ENCODE data around the gene UNC5C.

The UNC5C gene

DNA sequence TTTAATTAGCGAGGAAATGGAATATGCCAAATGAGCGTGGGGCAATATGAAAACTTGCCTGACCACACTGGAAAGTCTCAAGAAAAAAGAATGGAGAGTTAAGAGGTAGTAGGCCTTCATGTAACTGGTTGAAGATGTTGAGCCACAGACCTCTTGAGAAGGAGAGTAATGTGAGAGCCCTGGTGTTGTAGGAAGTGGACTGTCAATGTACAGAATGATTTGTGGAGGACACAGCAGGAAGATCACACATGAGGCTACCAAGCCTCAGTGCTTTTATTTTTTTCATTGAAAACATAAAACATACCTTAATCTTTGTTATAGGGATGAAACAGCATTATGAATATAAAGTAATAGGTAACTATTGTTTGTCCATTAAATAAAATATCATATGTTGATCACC is 331.6 kb downstream of the UNC5C start:
- no peak for DNase-seq (ENCODE audit: low spot score)

DNA sequence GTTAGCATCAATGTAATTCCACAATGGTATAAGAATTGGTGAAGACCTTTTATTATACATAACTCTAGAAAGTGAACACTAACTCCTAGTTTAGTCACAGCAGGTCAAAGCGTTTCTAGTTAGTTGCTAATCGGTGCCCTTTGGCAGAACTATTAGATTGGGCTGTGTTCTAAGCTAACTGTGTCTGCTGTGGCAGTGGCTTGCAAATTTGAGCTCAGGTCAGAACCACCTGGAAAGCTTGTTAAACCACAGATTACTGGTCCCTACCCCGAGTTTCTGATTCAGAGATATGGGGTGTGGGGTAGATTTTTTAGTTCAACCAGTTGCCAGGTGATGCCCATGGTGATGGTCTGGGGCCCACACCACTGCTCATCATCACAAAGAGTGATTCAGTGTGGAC is 332.1 kb downstream of the UNC5C start:
- no peak for DNase-seq (ENCODE audit: low spot score)

DNA sequence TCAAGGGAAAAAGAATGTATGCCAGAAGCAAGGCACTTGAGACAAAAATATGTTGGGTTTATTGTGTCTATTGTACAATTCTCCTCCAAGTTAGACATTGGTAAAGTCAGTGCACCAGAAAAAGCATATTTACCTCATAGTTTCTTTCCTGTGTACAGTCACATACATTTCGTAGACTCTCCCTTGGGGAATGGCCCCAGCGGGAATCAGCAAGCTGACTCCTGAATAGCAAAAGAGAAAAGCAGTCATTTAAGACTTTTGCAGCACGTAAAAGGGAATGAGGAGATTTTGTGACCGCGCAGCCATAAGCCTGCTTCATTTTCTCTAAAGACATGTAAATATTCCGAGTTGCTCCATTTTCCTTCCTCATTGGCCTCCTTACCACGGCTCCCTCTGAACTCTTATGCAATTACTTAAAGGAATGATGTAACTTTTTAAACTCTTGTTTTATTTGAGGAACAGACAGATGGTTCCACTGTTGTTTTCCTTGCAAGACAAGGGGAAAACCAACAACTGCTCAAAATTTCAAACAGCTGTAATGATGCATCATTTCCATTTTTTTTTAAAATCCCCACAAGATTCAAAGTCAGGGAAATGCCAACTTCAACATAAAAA is 332.7 kb downstream of the UNC5C start:
- DNase-seq (ENCODE audit: low spot score), result no peak

DNA sequence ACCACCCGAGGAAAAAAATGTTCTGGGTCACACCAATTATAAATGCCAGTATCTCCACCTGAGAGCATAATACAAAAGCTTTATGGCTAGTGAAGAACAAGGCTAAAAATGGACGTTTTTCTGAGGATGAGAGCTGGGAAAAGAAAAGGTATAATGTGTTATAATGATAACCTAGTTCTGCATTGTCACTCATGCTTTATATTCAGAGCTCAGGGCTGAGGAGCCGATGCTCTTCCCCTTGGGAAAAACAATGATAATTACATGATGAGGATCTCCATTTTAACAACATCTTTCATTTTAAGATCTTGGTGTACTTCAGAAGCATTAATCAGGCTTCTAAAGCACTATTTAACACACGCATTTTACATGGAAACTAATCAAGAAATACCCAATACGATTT is 333.7 kb downstream of the UNC5C start:
- no peak for DNase-seq (ENCODE audit: low spot score)

DNA sequence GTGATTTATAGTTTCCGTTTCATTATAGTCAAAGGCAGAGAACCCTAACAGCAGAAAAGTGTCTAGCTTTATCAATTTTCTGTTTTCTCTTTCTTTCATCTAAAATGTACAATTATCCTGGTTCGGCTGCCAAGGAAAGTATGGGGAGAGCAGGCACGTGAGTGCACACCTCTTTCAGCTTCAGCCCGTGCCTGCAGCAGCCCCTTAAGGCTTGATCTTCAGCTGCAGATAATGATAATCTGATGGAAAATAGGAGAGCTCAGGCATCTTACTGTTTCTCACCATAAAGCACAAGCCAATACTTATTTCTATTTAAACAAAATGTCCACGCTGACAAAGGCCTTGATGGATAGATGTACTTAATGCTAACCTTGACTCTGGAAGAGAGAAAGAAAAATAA is 334.4 kb downstream of the UNC5C start:
- DNase-seq (ENCODE audit: low spot score), result no peak

DNA sequence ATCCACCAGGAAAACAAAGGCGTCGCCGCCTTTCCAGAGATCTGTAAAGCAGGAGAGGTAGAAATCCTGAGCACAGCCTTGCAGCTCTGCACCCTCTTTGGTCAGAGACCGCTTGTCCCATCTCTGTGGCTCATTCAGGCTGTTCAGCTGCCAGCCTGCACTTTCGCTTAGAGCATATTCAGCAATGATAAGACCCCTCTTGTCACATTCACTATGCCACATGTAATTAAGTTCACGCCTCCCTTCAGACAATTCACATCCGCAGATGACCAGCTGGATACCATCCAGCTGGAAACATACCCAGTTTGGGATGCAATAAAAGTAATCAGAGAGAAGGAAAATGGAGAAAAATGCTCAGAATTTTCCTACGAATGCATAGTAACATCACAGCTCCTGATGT is 335.4 kb downstream of the UNC5C start:
- no peak for DNase-seq (ENCODE audit: low spot score)

DNA sequence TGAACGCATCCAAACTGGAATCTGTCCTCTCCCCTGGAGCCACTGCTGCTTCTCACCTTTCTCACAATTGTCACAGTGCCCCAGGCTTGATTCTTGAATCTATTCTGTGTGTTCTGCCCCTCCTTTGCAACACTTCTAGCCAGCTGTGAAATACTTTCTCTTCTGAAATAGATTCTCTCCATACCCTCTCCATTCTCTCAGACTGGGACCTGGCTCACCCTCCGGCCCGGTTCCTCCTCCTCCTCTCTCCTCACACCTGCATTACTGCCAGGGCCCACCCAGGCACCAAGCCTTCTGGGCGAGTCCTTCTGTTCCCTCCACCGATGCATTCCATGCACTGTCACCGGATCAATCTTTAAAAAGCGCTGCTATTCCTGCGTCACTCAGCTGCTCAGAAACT is 336.1 kb downstream of the UNC5C start:
- DNase-seq (ENCODE audit: low spot score), result no peak

DNA sequence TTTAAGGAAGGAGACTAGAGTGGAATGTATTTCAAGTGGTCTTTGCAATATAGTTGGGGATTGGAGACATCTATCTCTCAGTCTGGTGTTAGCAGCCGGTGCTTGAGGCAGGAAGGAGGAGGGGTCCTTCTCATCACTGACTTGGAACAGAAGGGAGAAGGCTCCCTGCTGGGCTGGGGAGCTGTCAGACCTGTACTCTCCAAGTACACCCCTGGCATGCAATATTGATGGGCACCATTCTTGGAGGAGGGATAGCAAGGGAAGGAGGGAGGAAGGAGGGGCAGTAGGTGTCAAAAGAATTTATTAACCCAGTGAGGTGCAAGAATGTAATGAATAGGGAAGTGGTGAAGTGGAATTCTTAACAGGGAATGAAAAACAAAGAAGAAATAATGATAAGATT is 338.8 kb downstream of the UNC5C start:
- no peak for DNase-seq (ENCODE audit: low spot score)

DNA sequence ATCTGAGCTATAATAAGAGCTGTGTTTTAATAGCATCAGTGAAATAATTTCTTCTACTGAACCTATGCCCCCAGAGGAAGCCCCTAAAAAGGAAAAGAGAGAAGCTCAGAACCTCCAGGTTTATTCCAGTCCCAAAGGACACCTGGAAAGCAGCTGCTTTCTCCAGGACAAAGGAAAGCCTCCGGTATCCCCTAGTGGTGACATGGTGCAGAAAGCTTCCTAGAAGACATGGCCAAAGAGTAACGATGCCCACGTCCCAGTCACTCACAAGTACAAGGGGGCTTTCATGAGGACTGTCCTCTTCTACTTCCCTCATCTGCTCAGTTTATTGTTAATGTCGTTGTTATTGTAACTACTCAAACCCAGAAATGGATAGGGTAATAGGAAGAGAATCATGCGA is 343.9 kb downstream of the UNC5C start:
- DNase-seq (ENCODE audit: low spot score), result no peak

DNA sequence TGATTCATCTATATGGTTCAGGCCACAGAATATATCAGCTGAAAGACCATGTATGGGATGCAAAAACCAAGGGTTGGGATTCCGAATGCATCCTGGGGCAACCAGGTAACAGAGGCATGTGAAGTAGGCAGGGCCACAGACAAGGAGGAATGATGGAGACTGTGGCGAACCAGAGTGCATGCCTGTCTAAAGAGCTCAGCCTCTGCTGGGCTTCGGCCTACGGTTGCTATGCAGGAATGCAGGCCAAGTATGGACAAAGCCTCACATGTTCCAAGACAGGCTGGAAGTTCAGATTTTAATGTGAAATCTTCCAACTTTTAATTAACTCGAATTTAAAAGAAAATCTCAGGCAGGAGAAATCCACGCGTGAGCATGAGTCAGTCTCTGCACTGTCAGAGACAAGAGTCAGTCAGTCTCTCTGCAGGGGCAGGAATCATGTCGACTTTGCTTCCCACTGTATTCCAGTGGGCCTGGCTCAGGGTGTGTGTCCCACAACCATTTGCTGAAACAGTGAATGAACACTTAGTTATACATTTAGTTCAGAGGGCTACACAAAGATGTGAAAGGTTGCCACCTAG is 344.4 kb downstream of the UNC5C start:
- DNase-seq (ENCODE audit: low spot score), result no peak

DNA sequence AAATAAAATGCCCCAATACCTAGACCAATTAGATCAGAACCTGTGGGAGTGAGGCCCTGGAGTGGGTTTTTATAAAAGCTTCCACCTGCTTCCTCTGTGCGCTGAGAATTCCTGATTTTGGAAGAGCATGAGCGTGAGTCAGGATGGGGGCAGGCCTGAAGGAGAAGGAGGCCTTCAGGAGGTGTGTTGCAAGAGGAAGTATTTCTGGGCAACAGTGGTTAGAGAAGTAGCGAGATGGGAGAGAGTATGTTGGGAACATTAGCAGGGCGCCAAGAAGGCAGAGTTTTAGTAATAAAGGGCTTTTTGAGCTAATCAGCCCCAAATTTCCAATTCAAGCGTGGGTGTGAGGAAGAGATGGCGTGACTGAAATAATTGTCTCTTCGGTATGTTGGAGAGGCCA is 349.8 kb downstream of the UNC5C start:
- no peak for DNase-seq (ENCODE audit: low spot score)

DNA sequence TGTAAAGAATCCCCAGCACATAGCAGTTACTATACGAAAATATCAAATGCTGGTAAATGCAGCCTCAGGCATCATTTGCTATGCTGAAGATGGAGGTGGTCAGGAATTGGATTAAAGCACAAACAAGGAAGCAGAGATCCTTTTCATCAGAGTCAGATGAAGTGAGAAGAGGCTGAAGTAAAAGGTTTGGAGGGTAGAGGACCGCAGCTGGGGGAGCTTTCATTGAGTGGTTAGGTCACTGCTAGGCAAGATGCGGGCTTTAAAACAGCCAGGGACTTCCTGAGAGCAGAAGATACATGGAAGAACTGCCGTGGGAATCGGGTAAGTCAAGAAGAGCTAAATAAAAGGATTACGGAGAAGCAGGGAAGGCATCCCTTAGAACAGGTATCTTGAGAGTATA is 351.4 kb downstream of the UNC5C start:
- no peak for DNase-seq (ENCODE audit: low spot score)

DNA sequence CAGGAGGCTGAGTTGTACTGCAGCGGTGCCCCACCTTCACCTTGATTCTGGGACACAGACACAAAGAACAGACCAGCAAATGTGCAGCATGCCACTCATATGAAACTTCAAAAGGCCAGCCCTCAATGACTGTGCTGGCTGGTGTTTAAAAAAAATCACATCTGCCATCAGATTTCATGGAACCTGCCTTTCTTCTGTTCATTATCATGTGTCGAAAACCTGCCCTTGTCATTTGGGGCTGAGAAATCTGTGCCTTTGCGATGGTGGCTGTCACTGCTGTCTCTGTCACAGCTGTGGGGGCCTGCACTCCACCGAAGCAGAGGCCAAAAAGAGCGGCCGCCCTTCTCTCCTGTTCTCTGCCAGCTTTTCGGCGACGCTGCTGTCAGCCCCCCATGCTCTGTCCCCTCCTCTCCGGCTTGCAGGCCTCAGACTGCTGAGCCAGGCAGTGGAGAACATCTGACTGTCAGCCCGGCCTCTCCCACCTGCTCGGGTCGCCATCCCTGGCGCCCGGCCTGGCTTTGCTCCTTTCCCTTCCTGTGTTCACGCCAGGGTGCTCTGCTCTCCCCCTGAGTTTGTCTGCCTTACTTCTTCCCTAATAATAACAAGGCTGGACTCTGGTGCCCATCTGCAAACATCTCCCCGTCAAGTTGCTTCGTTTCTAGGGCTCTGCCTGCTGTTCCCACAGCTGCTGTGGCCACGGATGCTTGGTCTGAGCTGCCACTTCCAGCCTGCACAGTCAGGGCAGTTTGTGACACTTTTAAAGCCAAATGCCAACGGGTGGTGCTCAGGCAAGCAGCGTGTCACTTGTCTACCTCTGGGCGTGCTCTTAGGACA is 355.2 kb downstream of the UNC5C start:
- DNase-seq (ENCODE audit: low spot score), result no peak

DNA sequence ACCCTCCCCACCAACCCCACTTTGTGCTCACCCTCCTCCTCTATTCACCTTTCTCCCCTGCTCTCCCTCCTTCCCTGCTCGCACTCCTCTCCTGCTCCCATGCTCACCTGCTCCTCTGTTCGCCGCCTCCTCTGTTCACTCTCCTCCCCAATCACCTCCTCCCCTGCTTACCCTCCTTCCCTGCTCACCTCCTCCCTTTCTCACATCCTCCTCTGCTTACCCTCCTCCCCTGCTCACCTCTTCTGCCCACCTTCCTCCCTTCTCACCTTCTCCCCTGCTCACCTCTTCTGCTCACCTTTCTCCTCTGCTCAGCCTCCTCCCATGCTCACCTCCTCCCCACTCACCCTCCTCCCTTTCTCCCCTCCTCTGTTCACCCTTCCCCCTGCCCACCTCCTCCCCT is 357.2 kb downstream of the UNC5C start:
- DNase-seq (ENCODE audit: low spot score), result no peak

DNA sequence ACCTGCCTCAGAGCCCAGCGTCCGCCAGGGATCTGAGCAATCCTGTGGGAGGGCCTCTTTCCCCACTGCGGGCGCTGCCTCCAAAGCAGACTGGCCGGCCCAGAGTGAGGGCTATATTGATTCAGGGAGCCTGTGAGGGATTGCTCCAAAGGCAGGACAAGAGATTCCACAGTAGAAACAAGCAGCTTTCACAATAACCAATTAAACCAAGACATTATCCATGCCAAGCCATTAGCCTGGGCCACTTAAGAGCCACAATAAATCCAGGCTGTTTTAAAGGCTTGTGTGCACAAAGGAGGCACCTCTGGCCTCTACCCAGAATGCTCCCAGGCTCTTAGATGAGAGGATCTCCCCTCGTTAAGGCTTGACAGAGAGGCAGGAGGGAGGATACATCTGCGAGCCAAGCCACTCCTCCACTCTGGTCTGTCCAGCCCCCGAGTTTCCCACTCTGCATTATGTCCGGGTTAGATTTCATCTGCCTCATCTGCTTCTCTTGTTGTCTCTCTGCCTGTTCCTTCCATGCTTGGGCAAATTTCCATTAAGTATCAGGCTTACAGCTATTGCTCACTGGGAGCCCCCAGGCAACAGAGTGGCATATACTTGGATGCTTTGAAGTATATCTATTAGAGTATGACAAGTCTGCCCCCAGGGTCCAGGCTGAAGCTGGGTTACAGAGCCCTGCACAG is 357.9 kb downstream of the UNC5C start:
- DNase-seq (ENCODE audit: low spot score), result no peak

DNA sequence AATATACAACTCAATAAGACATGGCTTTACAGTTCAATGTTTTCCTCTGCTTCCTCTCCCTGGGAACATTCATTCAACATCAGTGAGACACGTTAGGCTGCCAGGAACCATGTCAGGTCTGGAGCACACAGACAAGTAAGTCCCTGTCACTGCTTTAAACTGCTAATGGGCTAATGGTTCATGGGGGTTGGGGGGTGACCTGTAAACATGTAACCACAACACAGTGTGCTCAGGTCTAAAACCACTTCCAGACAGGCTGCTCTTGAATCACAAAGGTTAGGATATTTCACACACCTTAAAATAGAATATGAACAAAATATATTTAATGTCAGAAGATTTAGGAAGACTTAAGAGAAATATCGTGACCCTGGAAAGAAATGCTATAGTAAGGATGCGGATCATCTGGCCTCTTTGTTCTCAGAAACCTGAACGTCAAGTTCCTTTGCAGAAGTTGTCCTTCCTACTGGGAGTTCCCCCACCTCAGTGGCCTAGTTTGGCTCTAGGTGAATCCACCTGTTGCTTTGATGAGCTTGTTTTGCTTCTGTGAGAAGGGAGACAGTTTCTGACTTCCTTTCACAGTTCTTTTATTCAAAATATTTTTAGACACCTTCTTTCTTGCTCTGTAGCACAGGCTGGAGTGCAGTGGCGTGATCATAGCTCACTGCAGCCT is 359.9 kb downstream of the UNC5C start:
- DNase-seq (ENCODE audit: low spot score), result no peak

DNA sequence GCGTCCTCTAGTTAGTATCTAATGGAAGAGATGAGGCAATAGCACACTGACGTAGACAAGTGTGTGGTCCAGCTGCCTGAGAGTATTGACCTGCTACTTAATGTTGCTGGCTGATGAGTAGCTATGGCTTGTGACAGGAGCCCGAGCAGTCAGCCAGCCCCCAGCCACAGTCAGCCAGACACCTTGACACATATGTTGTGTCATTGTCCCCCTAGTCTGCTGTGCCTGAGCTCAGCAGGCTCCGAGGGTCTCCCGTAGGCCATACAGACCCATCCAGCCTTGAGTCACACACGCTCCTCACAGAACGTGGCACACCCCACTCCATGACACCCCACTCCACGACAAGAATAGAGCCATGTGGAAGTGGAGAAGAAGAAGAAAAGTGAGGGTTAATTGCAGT is 362.1 kb downstream of the UNC5C start:
- no peak for DNase-seq (ENCODE audit: low spot score)

DNA sequence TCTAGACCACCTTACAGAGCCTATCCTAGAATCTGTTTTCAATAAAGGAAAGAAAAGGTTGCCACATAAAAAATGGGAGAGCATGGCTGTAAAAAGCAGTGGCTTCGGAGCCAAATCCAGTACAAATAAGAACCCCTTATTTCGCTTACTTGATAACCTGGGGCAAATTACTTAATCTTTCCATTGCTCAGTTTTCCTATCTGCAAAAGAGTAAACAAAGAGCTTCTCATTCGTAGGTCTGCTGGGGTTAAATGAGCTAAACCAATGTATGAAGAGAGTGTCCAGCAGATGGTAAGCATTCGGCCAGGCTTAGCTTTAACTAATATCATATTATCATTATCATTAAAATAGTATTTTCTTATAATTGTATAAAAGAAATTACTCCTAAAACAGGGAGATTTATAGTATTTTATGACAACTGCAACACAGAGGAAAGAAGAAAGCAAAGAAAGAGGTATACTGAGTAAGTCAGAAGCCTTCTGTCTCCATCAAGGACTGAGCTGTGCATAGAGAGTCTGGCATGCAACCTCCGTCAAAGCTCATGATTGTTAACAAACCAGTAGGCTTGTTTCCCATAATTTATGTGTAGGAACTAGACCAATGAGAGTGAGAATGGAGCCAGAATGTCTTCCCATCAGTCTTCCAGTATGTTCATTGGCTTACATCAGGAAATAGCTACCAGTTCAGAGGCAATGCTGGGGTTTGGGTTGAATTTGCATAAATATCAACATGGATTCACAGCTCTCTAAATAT is 364.9 kb downstream of the UNC5C start:
- DNase-seq (ENCODE audit: low spot score), result no peak

DNA sequence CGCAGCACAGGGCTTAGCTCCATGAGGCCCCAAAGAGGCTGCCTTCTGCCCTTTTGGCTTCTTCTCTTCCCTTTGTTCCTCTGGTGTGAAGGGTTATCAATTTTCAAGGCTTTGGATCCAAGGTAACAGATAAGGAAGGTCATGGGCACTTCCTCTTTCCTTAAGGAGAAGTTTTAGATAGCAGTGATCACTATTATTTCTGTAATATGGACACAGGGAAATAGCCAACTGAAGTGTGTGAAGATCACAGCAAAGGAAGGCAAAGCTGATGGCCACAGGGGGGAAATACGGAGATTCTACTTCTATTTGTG is 366.8 kb downstream of the UNC5C start:
- DNase-seq (ENCODE audit: low spot score), result no peak

DNA sequence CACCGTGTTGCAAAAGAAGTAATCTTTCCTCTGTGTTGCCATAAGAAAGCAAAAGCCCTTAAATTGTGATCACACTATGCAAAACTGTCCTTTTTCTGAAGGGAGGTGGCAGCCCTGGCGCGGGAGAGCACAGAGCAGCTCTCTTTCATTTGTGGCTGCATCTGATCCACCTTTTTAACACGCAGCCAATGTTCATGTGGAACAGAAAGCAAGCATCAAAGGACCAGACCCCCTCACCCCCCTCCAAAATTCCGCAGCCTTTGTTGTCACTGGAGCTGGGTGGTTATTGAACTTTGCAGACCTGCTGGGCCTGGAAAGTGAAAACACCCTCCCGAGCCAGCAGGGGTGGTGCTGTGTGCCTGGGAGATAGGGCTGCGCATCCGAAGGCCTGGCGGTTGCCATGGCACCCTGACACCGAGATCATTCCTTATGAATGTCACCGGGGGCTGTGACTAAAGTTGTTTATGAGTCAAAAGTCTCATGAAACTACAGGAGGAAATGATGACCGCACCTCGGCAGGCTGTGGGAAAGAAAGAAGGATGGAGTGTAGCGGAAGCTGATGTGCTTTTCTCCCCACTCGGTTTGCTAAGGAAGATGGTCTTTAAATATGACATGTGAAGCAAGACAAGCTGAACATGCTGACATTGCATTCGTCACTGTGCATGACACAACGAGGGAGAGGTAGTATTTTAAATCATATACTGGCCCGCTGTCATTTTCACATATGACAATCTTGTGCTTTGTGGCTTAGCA is 367.4 kb downstream of the UNC5C start:
- peak; percentile 7 for DNase-seq (ENCODE audit: low spot score)
